Colonic mucosa (tissue), 4 donors: ENCODE measurements around the gene PPP1R18. TPM values are rescaled to one million over a fixed set of nuclear protein-coding genes. Genes with fewer than 3 reads are reported as not detected.
"Not testable (repeated sequence)": the region's sequence is repeated elsewhere in the genome, so short reads cannot be mapped to it uniquely, and the experiment has no call there.

ENCODE experiments used
- DNase-seq: peaks from one replicate; pipeline ENCODE4 v3.0.0-alpha.2; 2020
- H3K27ac ChIP-seq: fragments of 200-600 bp; one replicate; pipeline ENCODE4 v1.8.0; 2021
- H3K27me3 ChIP-seq: fragments of 200-600 bp; one replicate; pipeline ENCODE4 v1.8.0; 2021
- H3K36me3 ChIP-seq: fragments of 200-600 bp; one replicate; pipeline ENCODE4 v1.8.0; 2021
- H3K4me1 ChIP-seq: fragments of 200-600 bp; one replicate; pipeline ENCODE4 v1.8.0; 2021; ENCODE audit warnings: mild to moderate bottlenecking
- H3K4me3 ChIP-seq: fragments of 200-600 bp; one replicate; pipeline ENCODE4 v1.8.0; 2021
- H3K9ac ChIP-seq, 2 donors: one replicate each; pipeline ENCODE4 v1.7.0; 2013; ENCODE audit warnings: control low read depth in 2 of 2, low read depth in 2 of 2, low read length in 2 of 2
- H3K9me3 ChIP-seq: fragments of 200-600 bp; one replicate; pipeline ENCODE4 v1.8.0; 2021
- CTCF ChIP-seq: fragments of 200-600 bp; IDR thresholded peaks from one replicate; pipeline ENCODE4 v1.8.0; 2022; ENCODE audit warnings: antibody characterized with exemption, mild to moderate bottlenecking
- intact Hi-C: fragments of 100-400 bp; cut with DNase I; formaldehyde crosslinking; loops from one replicate; pipeline ENCODE4 v1.14.1; 2022
- total RNA-seq, 2 donors: library from RNA; stranded (reverse); fragmentation: NEBNext Ultra II Directional in 1 of 2; extraction: Animal tissue kit (Norgen Biotek cat#: 25700) in 1 of 2; gene quantifications; one replicate each; pipeline ENCODE4 v1.2.1, GENCODE V29; 2021
- donor health status: healthy.
- donor health status: DM: no; HTN: no; CAD: no.
- donor health status: DM: no; HTN: no; CAD: no.

The PPP1R18 gene
- total RNA-seq, 2 donors from 2014 or later, result 8.3 to 22.8 TPM

- no peak overlapping the region for H3K27ac ChIP-seq
- no peak overlapping the region for H3K9ac ChIP-seq
- no peak for TF ChIP-seq CTCF
- no peaks in the 10 kb centered on the region for H3K27me3 ChIP-seq
- no peak for DNase-seq
- peaks cover 35% of the 10 kb centered on the region for H3K36me3 ChIP-seq
- H3K4me1 ChIP-seq, result peaks cover 8% of the 10 kb centered on the region
- H3K4me3 ChIP-seq, result no peak overlapping the region
- no peaks in the 10 kb centered on the region for H3K9me3 ChIP-seq
- intact Hi-C loops, result no loop called here
These were observed 41.6 kb upstream of the PPP1R18 start for GRCh38 chr6:30727920-30728553.

- Histone ChIP-seq H3K36me3 (peaks cover 36% of the 10 kb centered on the region), H3K4me1 (peaks cover 8% of the 10 kb centered on the region), H3K27me3 (no peaks in the 10 kb centered on the region), H3K9me3 (no peaks in the 10 kb centered on the region), H3K4me3 (no peak overlapping the region), H3K9ac (no peak overlapping the region), H3K27ac (no peak overlapping the region)
- intact Hi-C loops, result no loop called here
- no peak for DNase-seq
- TF ChIP-seq CTCF, result no peak
These were observed 40.3 kb upstream of the PPP1R18 start for GRCh38 chr6:30726506-30727413.

- Histone ChIP-seq H3K4me3 (no peak overlapping the region), H3K27me3 (no peaks in the 10 kb centered on the region), H3K36me3 (peaks cover 36% of the 10 kb centered on the region), H3K9ac (peak overlapping the region in 1 of 2 donors; percentile 14), H3K27ac (no peak overlapping the region), H3K9me3 (no peaks in the 10 kb centered on the region), H3K4me1 (peaks cover 6% of the 10 kb centered on the region)
- DNase-seq, result no peak
- intact Hi-C loops, result no loop called here
- no peak for TF ChIP-seq CTCF
These were observed 39.5 kb upstream of the PPP1R18 start for GRCh38 chr6:30725713-30726505.

- no peaks in the 10 kb centered on the region for H3K9me3 ChIP-seq
- H3K9ac ChIP-seq, result peak overlapping the region in 1 of 2 donors; percentile 32
- no peaks in the 10 kb centered on the region for H3K27me3 ChIP-seq
- no peaks in the 10 kb centered on the region for H3K4me1 ChIP-seq
- DNase-seq, result no peak
- TF ChIP-seq CTCF, result no peak
- H3K36me3 ChIP-seq, result peaks cover 36% of the 10 kb centered on the region
- intact Hi-C loops, result no loop called here
- H3K4me3 ChIP-seq, result no peak overlapping the region
- no peak overlapping the region for H3K27ac ChIP-seq
These were observed 38.6 kb upstream of the PPP1R18 start for GRCh38 chr6:30724906-30725667.

- DNase-seq, H3K9ac ChIP-seq, H3K27ac ChIP-seq, H3K9me3 ChIP-seq, H3K4me1 ChIP-seq, H3K4me3 ChIP-seq, intact Hi-C loops, H3K27me3 ChIP-seq: not testable (repeated sequence)
- peaks cover 31% of the 10 kb centered on the region for H3K36me3 ChIP-seq
These were observed 37.6 kb upstream of the PPP1R18 start for GRCh38 chr6:30723843-30724741.

- H3K9ac ChIP-seq, H3K27ac ChIP-seq, DNase-seq, H3K27me3 ChIP-seq, intact Hi-C loops, H3K9me3 ChIP-seq, H3K4me3 ChIP-seq, H3K4me1 ChIP-seq: not testable (repeated sequence)
- H3K36me3 ChIP-seq, result peaks cover 28% of the 10 kb centered on the region
These were observed 36.9 kb upstream of the PPP1R18 start for GRCh38 chr6:30723159-30723842.
